SK-N-SH (cell line): ENCODE measurements around the gene ZNF441. TPM values are rescaled to one million over a fixed set of nuclear protein-coding genes. Genes with fewer than 3 reads are reported as not detected.

Source experiments
- CTCF ChIA-PET: fragments of 300-600, 350-600 bp; formaldehyde crosslinking; extraction: SDS; loops from one replicate; lab custom pipeline; 2021; lab: Yijun Ruan, JAX
- POLR2A ChIA-PET: fragments of 350-600 bp; sonication (Branson Sonifier 250); formaldehyde crosslinking; extraction: SDS; loops from one replicate; lab custom pipeline; 2020; ENCODE audit warnings: antibody characterized with exemption, inconsistent platforms; lab: Yijun Ruan, JAX
- DNase-seq: peaks from one replicate; pipeline ENCODE4 v3.0.0; 2012
- H2AFZ ChIP-seq: fragments of 200-600 bp; sonication (generic); 2 replicates; pipeline ENCODE4 v1.8.1; 2016; ENCODE audit warnings: antibody characterized with exemption, mild to moderate bottlenecking, low read depth
- H3F3A ChIP-seq: fragments of 200-600 bp; sonication (generic); replicated peaks from 2 replicates; pipeline ENCODE3; 2016; ENCODE audit warnings: antibody characterized with exemption, mild to moderate bottlenecking; ENCODE audit not compliant: insufficient read depth
- H3K27ac ChIP-seq, 2 experiments: fragments of 200-500 bp in 1 of 2; fragments of 200-600 bp in 1 of 2; sonication (Bioruptor generic) in 1 of 2; sonication (generic), shearing (Covaris generic) in 1 of 2; 2 replicates each; pipeline versions ENCODE4 v1.5.1 to v1.6.1; 2014 to 2016; ENCODE audit warnings: low read depth in 2 of 2, inconsistent platforms in 1 of 2, low read length in 1 of 2, mild to moderate bottlenecking in 1 of 2, mixed read lengths in 1 of 2
- H3K27me3 ChIP-seq: fragments of 200-600 bp; sonication (generic), shearing (Covaris generic); 2 replicates; pipeline ENCODE4 v1.6.1; 2016; ENCODE audit warnings: mixed run types; ENCODE audit not compliant: insufficient read depth
- H3K36me3 ChIP-seq, 2 experiments: fragments of 200-500 bp in 1 of 2; fragments of 200-600 bp in 1 of 2; sonication (Bioruptor generic) in 1 of 2; sonication (generic) in 1 of 2; replicated peaks in 1 of 2; 2 replicates each; pipeline versions ENCODE3 to v1.5.1; 2014 to 2016; ENCODE audit warnings: low read length in 1 of 2, mild to moderate bottlenecking in 1 of 2; ENCODE audit not compliant: insufficient read depth in 2 of 2, control insufficient read depth in 1 of 2
- H3K4me1 ChIP-seq, 2 experiments: fragments of 200-500 bp in 1 of 2; fragments of 200-600 bp in 1 of 2; sonication (Bioruptor generic) in 1 of 2; sonication (generic), shearing (Covaris generic) in 1 of 2; 2 replicates each; pipeline versions ENCODE4 v1.5.1 to v1.6.1; 2014 to 2016; ENCODE audit warnings: low read depth in 1 of 2, low read length in 1 of 2, mixed run types in 1 of 2; ENCODE audit not compliant: insufficient read depth in 2 of 2, control insufficient read depth in 1 of 2
- H3K4me2 ChIP-seq: fragments of 200-600 bp; sonication (generic), shearing (Covaris generic); 2 replicates; pipeline ENCODE4 v1.6.1; 2017; ENCODE audit warnings: mixed run types
- H3K4me3 ChIP-seq, 2 experiments: fragments of 200-500 bp in 1 of 2; fragments of 200-600 bp in 1 of 2; sonication (Bioruptor generic) in 1 of 2; sonication (generic), shearing (Covaris generic) in 1 of 2; 2 replicates each; pipeline versions ENCODE4 v1.5.1 to v1.8.1; 2014 to 2016; ENCODE audit warnings: low read depth in 2 of 2, inconsistent platforms in 1 of 2, low read length in 1 of 2, mild to moderate bottlenecking in 1 of 2, mixed read lengths in 1 of 2, moderate library complexity in 1 of 2
- H3K79me2 ChIP-seq: fragments of 200-600 bp; sonication (generic); 2 replicates; pipeline ENCODE4 v1.8.1; 2017; ENCODE audit warnings: mild to moderate bottlenecking; ENCODE audit not compliant: insufficient read depth
- H3K9ac ChIP-seq: fragments of 200-600 bp; sonication (generic); 2 replicates; pipeline ENCODE4 v1.6.1; 2017; ENCODE audit warnings: mixed run types
- H3K9me2 ChIP-seq: fragments of 200-600 bp; sonication (generic); 2 replicates; pipeline ENCODE4 v1.6.1; 2017; ENCODE audit warnings: mixed run types
- H3K9me3 ChIP-seq: fragments of 200-600 bp; sonication (generic); 2 replicates; pipeline ENCODE4 v1.6.1; 2017; ENCODE audit warnings: mixed run types, mild to moderate bottlenecking, moderate library complexity
- H4K20me1 ChIP-seq: fragments of 200-600 bp; sonication (generic); 2 replicates; pipeline ENCODE4 v1.6.1; 2017; ENCODE audit warnings: mild to moderate bottlenecking, mixed run types; ENCODE audit not compliant: insufficient read depth
- CHD2 ChIP-seq: fragments of 150-350 bp; IDR thresholded peaks from 2 replicates; pipeline ENCODE4 v1.6.1; 2018; ENCODE audit warnings: low read length; ENCODE audit not compliant: partially characterized antibody
- CTCF ChIP-seq: fragments of 200-600 bp; sonication (generic); IDR thresholded peaks from 2 replicates; pipeline ENCODE4 v1.6.1; 2017; ENCODE audit warnings: antibody characterized with exemption, mild to moderate bottlenecking, moderate library complexity
- FOXJ3 ChIP-seq: sonication (generic); formaldehyde crosslinking; IDR thresholded peaks from 2 replicates; pipeline ENCODE4 v1.5.1; 2020; ENCODE audit warnings: mild to moderate bottlenecking, missing genetic modification reagents
- FOXM1 ChIP-seq: IDR thresholded peaks from 2 replicates; pipeline ENCODE4 v1.4.0; 2012; ENCODE audit warnings: low read depth, mild to moderate bottlenecking
- IRF3 ChIP-seq: fragments of 150-350 bp; IDR thresholded peaks from 2 replicates; pipeline ENCODE4 v1.6.1; 2016; ENCODE audit warnings: mild to moderate bottlenecking, low read depth, low read length
- NFIC ChIP-seq: IDR thresholded peaks from 2 replicates; pipeline ENCODE4 v1.4.0; 2012; ENCODE audit warnings: borderline replicate concordance
- PBX3 ChIP-seq: IDR thresholded peaks from 2 replicates; pipeline ENCODE4; 2012
- POLR2AphosphoS5 ChIP-seq: IDR thresholded peaks from 2 replicates; pipeline ENCODE4 v1.6.1; 2012; ENCODE audit warnings: low read depth, low read length
- RCOR1 ChIP-seq: fragments of 150-350 bp; IDR thresholded peaks from 2 replicates; pipeline ENCODE4 v1.6.1; 2017; ENCODE audit warnings: antibody characterized with exemption, low read length
- REST ChIP-seq: IDR thresholded peaks from 2 replicates; pipeline ENCODE4 v1.6.1; 2012; ENCODE audit warnings: mild to moderate bottlenecking, low read depth, low read length, moderate library complexity
- RFX5 ChIP-seq: IDR thresholded peaks from 2 replicates; pipeline ENCODE4 v1.6.1; 2012; ENCODE audit warnings: mild to moderate bottlenecking, improper control_type of control experiment, low read length
- SMC3 ChIP-seq: IDR thresholded peaks from 2 replicates; pipeline ENCODE4 v1.6.1; 2012; ENCODE audit warnings: low read depth, low read length, improper control_type of control experiment
- USF1 ChIP-seq: IDR thresholded peaks from 2 replicates; pipeline ENCODE4 v1.4.0; 2012; ENCODE audit warnings: low read depth, borderline replicate concordance
- USF2 ChIP-seq: fragments of 150-350 bp; IDR thresholded peaks from 2 replicates; pipeline ENCODE4 v1.6.1; 2017; ENCODE audit warnings: antibody characterized with exemption, low read length, low read depth, borderline replicate concordance
- YY1 ChIP-seq: IDR thresholded peaks from 2 replicates; pipeline ENCODE4 v1.4.0; 2012; ENCODE audit warnings: low read depth, mild to moderate bottlenecking
- WGBS: methylation state at CpG from one replicate; pipeline ENCODE4 v1.1.6; 2017; ENCODE audit warnings: low lambda C conversion rate; 5-methylcytosine and 5-hydroxymethylcytosine counted together
- polyA plus RNA-seq, 3 experiments: library from polyadenylated mRNA; depleted of rRNA; stranded (reverse); fragments of >200 nt; gene quantifications; 2 replicates each; pipeline ENCODE4 v1.2.3, GENCODE V29; 2012

Gene ZNF441
- polyA plus RNA-seq, 1 of the 3 experiments (the other 2 are of a cell fraction), result 3.2 TPM

- H3K27ac ChIP-seq, result no peak overlapping the region
- peaks cover 7% of the 10 kb centered on the region; the same call in 1 of the 2 replicates for H3K9me3 ChIP-seq
- DNase-seq, result no peak
- no peak overlapping the region for H2AFZ ChIP-seq
- no peaks in the 10 kb centered on the region for H3F3A ChIP-seq
- no peaks in the 10 kb centered on the region for H3K9me2 ChIP-seq
- TF ChIP-seq CTCF, result no peak
- TF ChIP-seq RFX5, result no peak
- no peak for TF ChIP-seq IRF3
- TF ChIP-seq USF2, result no peak
- no peak for TF ChIP-seq SMC3
- no peak for TF ChIP-seq YY1
- no peak for TF ChIP-seq RCOR1
- no peak for TF ChIP-seq FOXJ3 (CRISPR knock-in tag)
- TF ChIP-seq FOXM1, result no peak
- TF ChIP-seq PBX3, result no peak
- ChIA-PET POLR2A (no interaction called here), CTCF (no interaction called here)
- H3K79me2 ChIP-seq, result no peaks in the 10 kb centered on the region
- 3% methylated on average over 1 of the region's 1 CpG for WGBS
- H3K4me3 ChIP-seq, result no peak overlapping the region
- H3K27me3 ChIP-seq, result no peaks in the 10 kb centered on the region
- H3K4me2 ChIP-seq, result no peak overlapping the region
- H3K9ac ChIP-seq, result no peak overlapping the region
- H4K20me1 ChIP-seq, result no peaks in the 10 kb centered on the region
- no peaks in the 10 kb centered on the region for H3K36me3 ChIP-seq
- H3K4me1 ChIP-seq, result no peaks in the 10 kb centered on the region
Observed at GRCh38 chr19:11747277-11747676, 19.5 kb upstream of the ZNF441 start.

GRCh38 chr19:11749751-11750150, 17.0 kb upstream of the ZNF441 start:
- CTCF ChIA-PET, result interaction anchor here (1.0 kb wide), 1 partner anchor 48 kb away, joined by 4 read pairs; the partner anchor contains the start of gene ZNF491
- POLR2A ChIA-PET, result no interaction called here
- H3K27ac ChIP-seq, result no peak overlapping the region
- H3K9me3 ChIP-seq, result peaks cover 7% of the 10 kb centered on the region; the same call in 1 of the 2 replicates
- no peaks in the 10 kb centered on the region for H3K79me2 ChIP-seq
- no peaks in the 10 kb centered on the region for H3K4me1 ChIP-seq
- H3K9me2 ChIP-seq, result no peaks in the 10 kb centered on the region
- H3F3A ChIP-seq, result no peaks in the 10 kb centered on the region
- H3K4me2 ChIP-seq, result no peak overlapping the region
- no peak overlapping the region for H2AFZ ChIP-seq
- no peak overlapping the region for H3K9ac ChIP-seq
- H3K27me3 ChIP-seq, result no peaks in the 10 kb centered on the region
- no peak for DNase-seq
- H3K36me3 ChIP-seq, result no peaks in the 10 kb centered on the region
- no peak overlapping the region for H3K4me3 ChIP-seq
- no peaks in the 10 kb centered on the region for H4K20me1 ChIP-seq
- WGBS, result 2% methylated on average over 2 of the region's 2 CpGs
- TF ChIP-seq CHD2, result no peak
- no peak for TF ChIP-seq FOXM1
- TF ChIP-seq NFIC, result no peak
- no peak for TF ChIP-seq POLR2AphosphoS5
- TF ChIP-seq REST, result no peak
- no peak for TF ChIP-seq USF1
- no peak for TF ChIP-seq YY1
- no peak for TF ChIP-seq IRF3
- TF ChIP-seq USF2, result no peak
